Measurements from ENCODE around the gene ANKRD33B.

GRCh38 chr5:10559871-10560270 lies 4.0 kb upstream of the ANKRD33B start:
- TF ChIP-seq, protein P1, sequence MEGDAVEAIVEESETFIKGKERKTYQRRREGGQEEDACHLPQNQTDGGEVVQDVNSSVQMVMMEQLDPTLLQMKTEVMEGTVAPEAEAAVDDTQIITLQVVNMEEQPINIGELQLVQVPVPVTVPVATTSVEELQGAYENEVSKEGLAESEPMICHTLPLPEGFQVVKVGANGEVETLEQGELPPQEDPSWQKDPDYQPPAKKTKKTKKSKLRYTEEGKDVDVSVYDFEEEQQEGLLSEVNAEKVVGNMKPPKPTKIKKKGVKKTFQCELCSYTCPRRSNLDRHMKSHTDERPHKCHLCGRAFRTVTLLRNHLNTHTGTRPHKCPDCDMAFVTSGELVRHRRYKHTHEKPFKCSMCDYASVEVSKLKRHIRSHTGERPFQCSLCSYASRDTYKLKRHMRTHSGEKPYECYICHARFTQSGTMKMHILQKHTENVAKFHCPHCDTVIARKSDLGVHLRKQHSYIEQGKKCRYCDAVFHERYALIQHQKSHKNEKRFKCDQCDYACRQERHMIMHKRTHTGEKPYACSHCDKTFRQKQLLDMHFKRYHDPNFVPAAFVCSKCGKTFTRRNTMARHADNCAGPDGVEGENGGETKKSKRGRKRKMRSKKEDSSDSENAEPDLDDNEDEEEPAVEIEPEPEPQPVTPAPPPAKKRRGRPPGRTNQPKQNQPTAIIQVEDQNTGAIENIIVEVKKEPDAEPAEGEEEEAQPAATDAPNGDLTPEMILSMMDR (IDR thresholded peaks at IDR 0.05), result no peak
- TF ChIP-seq POLR2A (IDR thresholded peaks at IDR 0.05), result no peak

Measured in heart left ventricle (tissue), 13 donors.